ENCODE measurements around the gene FRYL.

GRCh38 chr4:48495941-48496340 lies 284.1 kb downstream of the FRYL start:
- TF ChIP-seq CTCF (IDR thresholded peaks at IDR 0.05 in 4 of 5, conservative IDR thresholded peaks at IDR 0.05 in 1 of 5), result no peak
- no peak for TF ChIP-seq POLR2A (IDR thresholded peaks at IDR 0.05)
